HG03342 (cell line): Measurements from ENCODE around the gene PLSCR5.

ENCODE experiments used
- ATAC-seq: cut with Tn5 transposase; IDR thresholded peaks from one replicate; pipeline ENCODE4 v1.9.1; 2021; ENCODE audit warnings: mild to moderate bottlenecking, moderate library complexity; ENCODE audit not compliant: unreplicated experiment

Gene PLSCR5

DNA sequence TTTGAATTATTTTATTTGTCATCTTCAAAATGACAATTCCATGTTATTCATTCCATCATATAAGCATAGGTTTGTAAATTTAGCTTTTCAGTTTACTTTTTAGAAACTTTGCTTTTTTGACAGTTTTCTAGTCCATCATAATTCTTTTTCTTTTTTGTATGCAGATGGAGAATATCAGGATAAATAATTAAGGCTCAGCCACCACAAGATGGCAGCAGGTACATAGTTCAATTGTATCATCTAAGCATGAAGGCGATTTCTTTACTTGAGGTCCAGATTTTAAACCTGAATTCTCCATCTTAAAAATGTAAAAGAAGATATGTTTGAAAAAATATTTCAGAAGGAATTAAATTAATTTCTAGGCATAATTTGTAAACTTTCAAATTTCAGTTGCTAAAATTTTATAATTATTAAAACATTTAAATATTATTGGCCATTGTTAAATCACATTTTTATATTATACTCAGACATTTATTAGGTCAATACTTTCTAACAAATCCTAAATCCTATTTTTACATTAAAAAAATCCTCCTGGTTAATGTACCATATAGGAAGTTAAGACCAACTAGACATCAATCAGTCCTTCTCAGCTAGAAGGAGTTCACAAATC, 15.1 kb downstream of the PLSCR5 start:
- peak; percentile 76 for ATAC-seq

GRCh38 chr3:146585156-146585555, 20.0 kb downstream of the PLSCR5 start:
- no peak for ATAC-seq

DNA sequence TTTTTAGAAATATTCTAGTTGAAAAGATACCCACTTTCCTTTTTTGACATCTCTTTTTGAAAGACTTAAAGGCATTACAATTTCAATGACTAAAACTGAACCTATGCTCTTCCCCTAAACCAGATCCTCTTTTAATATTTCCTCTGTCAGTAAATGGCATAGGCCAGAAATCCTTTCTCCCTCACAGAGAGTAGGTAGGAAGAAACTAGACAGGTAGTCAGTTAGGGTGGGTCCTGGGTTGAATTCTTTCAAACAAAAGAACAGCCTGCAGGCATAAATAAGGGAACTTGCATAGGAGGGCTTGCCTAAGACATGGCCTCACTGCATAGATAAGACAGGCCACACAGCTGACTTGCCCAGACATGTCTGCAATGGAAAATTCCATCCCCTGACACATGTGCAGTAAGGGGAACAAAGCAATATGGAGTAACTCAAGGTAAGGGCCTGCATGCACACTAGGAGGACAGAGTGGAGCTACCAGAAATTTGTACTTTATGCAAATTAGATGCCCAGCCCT, 23.1 kb downstream of the PLSCR5 start:
- ATAC-seq, result no peak

- no peak for ATAC-seq
These were observed 24.0 kb downstream of the PLSCR5 start for GRCh38 chr3:146581080-146581601.

DNA sequence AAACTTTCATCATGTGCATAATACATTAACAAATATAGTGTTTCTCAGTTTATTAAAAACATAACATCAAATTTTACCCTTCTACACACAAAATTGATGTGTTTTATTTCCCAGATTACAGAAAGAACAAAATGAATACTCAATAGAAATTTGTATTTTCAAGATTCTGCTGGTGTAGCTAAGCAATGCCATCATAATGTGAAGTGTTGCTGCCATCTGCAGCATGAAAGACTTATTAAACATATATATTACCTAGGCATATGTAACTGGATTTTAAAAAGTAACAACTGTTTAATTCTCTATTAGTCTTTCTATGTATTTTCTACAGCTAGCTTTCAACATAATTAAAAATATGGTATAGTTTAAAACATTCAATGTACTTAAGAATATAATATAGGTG, 27.5 kb downstream of the PLSCR5 start:
- ATAC-seq, result peak; percentile 65

DNA sequence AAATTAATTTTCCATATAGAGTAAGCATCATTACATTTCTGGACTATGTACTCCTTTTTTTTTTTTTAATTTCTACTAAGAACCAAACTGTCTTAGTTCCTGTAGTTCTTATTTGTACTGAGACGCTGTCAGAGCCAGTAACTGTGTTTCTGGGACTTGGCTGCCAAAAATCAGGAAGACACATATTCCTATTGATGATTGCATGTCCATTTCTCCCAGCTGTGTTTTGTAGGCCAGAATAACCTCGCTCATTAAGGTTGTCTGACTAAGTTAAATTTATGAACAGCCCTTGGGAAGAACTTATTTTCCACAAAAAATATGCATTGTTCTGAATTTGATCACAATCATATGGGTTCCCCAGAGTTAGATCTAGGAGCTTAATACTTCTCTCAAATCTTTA, 29.5 kb downstream of the PLSCR5 start:
- no peak for ATAC-seq

GRCh38 chr3:146574173-146574572, 31.0 kb downstream of the PLSCR5 start:
- no peak for ATAC-seq

GRCh38 chr3:146569314-146569713, 35.8 kb downstream of the PLSCR5 start:
- ATAC-seq, result no peak

- ATAC-seq, result no peak
These were observed 39.0 kb downstream of the PLSCR5 start for GRCh38 chr3:146566138-146566537.

DNA sequence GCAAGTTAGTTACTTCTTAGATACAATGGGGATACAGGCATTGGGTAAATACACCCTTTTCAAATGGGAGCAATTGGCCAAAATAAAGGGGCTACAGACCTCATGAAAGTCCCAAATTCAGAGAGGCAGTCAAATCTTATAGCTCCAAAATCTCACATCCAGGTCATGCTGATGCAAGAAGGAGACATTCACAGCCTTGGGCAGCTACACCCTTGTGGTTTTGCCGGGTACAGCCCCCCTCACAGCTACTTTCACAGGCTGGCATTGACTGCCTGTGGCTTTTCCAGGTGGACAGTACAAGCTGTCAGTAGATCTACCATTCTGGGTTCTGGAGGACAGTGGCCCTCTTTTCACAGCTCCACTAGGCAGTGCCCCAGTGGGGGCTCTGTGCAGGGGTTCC, 43.3 kb downstream of the PLSCR5 start:
- no peak for ATAC-seq

- no peak for ATAC-seq
These were observed 43.7 kb downstream of the PLSCR5 start for GRCh38 chr3:146561463-146561862.

DNA sequence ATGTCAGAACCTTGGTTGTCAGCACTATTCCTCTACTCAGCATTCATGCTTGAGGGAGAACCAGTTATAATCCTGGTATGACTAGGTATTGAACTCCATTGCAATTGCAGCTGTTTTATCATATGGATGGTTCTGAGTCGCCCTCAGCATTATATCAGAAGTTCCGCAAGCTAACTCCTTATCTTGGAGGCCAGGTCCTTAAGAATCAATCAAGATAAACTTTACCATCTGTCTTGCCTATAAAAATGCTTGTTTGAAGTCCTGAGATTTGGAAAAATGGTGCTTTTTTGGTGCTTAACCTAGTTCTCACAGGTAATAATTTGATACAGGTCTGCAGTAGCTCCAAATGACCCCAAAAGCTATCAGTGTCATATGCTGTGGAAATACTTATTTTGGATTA, 44.5 kb downstream of the PLSCR5 start:
- no peak for ATAC-seq

DNA sequence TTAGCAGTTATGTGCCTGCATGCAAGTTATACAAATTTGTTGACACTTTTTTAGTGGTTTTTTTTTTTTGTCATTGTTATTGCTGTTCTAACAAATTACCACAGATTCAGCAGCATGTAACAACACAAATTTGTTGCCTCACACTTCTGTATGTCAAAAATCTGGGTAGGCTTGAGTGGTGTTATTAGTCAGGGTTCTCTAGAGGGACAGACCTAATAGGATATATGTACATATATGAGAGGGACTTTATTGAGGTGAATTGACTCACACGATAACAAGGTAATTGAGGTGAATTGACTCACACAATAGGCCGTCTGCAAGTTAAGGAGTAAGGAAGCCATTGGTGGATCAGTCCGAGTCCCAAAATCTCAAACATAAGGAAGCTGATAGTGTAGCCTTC, 45.8 kb downstream of the PLSCR5 start:
- ATAC-seq, result no peak

DNA sequence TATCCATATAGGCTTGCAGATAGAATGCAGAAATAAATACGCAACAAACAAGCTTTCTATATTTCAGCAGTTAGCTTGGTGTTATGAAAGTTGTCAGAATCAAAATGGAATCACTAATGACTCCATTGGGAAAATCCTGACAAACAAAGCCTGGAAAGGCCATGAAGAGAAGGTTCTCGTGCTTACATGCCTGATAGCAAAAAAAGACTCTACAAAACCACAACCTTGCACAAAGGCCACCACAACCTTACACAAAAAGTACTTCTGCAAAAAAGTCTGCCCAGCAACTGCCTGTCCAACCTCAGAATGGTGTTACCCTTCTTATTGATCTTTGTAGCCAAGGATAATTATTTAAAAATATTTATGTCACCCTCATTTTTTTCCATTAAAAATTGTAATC, 46.4 kb downstream of the PLSCR5 start:
- no peak for ATAC-seq

DNA sequence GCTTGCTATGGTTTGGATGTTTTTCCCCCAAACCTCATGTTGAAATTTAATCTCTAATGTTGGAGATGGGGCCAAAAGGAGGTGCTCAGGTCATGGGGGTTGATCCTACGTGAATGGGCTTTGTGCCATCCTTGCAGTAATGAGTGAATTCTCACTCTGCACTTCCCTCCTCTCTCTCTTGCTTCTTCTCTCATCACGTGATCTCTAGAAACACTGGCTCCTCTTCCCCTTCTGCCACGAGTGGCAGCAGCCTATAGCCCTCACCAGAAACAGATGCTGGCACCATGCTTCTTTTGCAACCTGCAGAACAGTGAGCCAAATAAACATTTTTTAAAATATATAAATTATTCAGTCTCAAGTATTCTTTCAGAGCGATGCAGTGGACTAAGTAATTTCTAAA, 47.4 kb downstream of the PLSCR5 start:
- no peak for ATAC-seq

DNA sequence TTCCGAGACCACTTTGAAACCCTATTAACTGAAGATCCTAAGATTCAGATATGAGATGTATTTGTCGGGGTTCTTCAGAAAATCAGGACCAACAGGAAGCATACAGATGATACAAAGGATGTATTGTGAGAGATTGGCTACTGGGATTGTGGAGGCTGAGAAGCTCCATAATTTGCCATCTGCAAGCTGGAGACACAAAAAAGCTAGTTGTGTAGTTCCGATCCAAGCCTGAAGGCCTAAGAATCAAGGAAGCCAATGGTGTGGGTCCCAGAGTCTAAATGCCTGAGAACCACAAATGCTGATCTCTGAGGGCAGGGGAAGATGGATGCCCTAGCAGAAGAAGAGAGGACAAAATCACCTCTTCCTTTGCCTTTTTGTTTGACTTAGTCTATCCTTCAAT, 49.8 kb downstream of the PLSCR5 start:
- ATAC-seq, result no peak

DNA sequence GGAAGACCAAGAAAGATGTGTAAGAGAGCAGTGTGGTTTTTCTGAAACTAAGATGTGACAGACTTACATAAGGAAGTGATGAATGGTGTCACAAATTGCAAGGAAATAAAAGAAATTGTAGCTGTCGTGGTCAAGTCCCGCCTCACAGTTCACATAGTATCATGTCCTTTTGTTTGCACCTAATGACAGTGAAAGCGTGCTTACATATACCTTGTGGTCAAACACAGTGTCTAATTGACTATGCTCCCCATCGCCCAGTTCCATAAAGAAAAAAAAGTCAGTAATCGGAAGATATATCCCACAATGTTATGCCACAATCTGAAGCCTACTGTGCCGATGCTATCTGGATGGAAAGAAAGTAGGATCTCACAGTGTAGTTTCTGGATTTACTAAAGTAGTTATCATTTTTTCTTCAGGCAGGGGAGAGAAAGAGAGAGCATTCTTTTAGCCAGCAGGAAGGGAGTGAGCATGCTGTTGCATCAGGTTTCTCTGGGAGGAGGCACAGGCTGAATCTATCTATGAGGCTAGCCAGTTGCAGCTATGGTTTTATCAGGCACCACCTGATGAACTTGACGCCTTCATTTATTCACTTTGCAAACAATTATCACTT, 50.9 kb downstream of the PLSCR5 start:
- no peak for ATAC-seq

DNA sequence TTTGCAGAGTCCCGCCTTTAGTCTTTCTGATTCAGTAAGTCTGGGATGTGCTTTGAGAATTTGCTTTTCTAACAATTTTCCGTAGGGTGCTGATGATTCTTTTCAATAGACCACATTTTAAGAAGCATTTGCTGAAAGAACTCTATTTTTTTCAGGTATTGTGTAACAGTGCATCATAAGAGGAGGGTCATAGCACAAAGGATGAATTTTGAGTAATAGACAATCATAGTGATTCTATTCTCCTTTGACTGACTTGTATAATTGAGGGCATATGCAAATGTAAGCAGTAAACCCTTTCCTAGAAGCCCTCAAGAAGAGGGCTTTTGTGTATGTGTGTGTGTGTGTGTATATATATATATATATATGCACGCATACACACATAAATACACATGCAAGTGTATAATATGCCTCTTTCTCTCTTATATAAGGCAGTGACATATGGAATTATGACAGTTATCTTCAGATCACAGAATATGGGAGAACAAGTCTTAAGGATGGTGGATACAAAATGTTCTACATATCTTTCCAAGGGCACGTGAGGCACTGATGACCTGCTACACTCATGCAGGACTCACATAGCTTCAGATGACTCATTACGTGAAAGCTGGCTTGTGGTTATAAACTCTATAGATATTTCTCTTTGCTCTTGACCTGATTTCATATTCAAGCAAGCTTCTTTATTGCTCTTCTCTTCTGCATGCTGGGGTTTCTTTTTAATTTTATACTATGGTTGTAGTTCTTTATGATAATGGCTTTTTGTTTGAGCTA, 54.2 kb downstream of the PLSCR5 start:
- peak; percentile 93 for ATAC-seq

- ATAC-seq, result no peak
These were observed 55.0 kb downstream of the PLSCR5 start for GRCh38 chr3:146550070-146550615.

- no peak for ATAC-seq
These were observed 57.8 kb downstream of the PLSCR5 start for GRCh38 chr3:146547235-146547835.

DNA sequence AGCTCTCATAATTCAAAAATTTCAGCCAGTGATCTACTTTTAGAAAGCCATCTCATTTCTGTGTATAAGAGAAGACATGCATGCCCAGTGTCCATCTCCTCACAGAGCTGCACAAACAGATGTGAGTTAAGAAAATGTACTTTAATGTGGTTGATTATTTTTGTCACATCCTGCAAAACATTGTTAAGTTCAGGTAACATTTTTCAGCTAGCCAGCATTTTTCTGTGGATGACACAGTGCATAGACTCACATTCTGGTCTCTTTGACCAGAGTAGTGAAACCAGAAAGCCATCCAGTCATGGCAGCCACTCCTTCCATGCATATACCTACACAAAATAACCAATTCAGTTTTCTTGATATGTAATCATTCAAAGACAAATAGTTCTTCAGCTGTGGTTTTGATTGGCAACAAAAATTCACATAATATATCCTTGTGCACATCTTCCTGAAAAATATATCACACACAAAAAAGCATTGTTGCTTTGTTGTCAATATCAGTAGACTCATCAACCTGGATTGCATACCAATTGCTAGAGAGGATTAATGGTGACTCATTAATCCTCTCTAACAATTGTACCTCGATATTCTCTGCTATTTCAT, 58.7 kb downstream of the PLSCR5 start:
- no peak for ATAC-seq
